ENCODE results near the gene IFNL1.

Gene IFNL1

DNA sequence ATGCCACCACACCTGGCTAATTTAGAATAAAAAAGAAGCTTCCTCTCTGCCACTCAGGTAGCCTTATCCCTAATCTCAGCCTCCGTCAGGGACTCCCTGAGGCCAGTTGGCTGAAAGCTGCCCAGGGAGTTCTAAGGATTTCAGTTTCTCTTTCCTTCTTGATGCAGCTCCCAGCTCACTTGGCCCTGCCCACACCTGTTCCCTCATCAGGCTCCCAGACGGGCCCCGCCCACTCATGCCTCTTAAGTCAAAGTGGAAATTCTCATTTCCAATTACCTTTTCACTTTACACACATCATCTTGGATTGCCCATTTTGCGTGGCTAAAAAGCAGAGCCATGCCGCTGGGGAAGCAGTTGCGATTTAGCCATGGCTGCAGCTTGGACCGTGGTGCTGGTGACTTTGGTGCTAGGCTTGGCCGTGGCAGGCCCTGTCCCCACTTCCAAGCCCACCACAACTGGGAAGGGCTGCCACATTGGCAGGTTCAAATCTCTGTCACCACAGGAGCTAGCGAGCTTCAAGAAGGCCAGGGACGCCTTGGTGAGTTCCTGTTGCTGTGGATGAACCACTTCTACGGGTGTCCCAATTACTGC, at the start of gene IFNL1:
IFNL1 (plus strand) TSS at position 353 of the 591 bp plus-strand sequence; CDS start at position 368, 15 bp downstream.
- peaks cover 55% of the 10 kb centered on the region for H3K27me3 Mint-ChIP-seq (ENCODE audit: low read depth, poor library complexity)
- DNase-seq, result no peak
- no peak within 1 kb of the TSS for H3K4me3 Mint-ChIP-seq
- TF ChIP-seq, protein P1, sequence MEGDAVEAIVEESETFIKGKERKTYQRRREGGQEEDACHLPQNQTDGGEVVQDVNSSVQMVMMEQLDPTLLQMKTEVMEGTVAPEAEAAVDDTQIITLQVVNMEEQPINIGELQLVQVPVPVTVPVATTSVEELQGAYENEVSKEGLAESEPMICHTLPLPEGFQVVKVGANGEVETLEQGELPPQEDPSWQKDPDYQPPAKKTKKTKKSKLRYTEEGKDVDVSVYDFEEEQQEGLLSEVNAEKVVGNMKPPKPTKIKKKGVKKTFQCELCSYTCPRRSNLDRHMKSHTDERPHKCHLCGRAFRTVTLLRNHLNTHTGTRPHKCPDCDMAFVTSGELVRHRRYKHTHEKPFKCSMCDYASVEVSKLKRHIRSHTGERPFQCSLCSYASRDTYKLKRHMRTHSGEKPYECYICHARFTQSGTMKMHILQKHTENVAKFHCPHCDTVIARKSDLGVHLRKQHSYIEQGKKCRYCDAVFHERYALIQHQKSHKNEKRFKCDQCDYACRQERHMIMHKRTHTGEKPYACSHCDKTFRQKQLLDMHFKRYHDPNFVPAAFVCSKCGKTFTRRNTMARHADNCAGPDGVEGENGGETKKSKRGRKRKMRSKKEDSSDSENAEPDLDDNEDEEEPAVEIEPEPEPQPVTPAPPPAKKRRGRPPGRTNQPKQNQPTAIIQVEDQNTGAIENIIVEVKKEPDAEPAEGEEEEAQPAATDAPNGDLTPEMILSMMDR (IDR thresholded peaks at IDR 0.05), result no peak
- no peaks in the 10 kb centered on the region for H3K9me3 Mint-ChIP-seq
- H3K4me1 Mint-ChIP-seq, result peaks cover 7% of the 10 kb centered on the region
- H3K36me3 Mint-ChIP-seq (ENCODE audit: low read depth), result no peaks in the 10 kb centered on the region
- H3K27ac Mint-ChIP-seq, result no peak within 1 kb of the TSS

DNA sequence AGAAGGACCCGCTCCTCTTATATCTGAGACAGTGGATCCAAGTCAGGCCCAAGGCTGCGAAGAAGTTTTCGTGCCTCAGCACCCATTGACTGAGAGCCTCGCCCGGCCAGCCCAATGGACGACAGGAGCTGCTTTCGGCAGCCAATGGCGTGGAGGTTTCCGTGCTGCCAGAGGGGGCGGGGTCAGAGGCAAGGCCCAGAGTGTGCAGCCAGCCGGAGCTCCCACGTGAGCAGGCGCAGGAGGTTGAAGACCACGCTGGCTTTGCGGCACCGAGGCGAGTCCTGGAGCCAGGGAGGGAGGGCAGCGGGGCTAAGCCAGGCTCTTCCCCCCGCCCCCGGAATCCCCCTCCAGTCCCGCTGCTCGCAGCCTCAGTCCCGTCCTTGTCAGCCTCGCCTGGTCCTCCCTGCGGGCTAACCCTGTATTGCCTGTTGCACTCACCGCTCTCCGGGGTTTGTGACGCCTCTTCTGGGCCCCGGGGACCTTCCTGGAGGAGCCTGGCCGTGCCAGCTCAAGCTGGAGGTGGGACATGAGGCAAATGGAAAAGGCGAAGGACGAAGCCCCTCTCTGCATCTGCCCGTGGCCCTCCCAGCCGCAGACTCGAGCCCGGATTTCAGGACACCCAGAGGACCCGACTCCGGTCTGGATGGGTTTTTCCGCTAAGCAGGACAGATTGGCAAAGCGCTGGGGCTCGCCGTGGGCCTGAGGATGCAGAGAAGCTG, 49.1 kb upstream of the IFNL1 start:
- peak; percentile 62 for DNase-seq
- no peak overlapping the region for H3K27ac Mint-ChIP-seq
- TF ChIP-seq, protein P1 (IDR thresholded peaks at IDR 0.05), result no peak
- peaks cover 84% of the 10 kb centered on the region for H3K27me3 Mint-ChIP-seq (ENCODE audit: low read depth, poor library complexity)
- H3K4me1 Mint-ChIP-seq, result peaks cover 7% of the 10 kb centered on the region
- no peaks in the 10 kb centered on the region for H3K9me3 Mint-ChIP-seq
- peak overlapping the region; percentile 18 for H3K4me3 Mint-ChIP-seq
- no peaks in the 10 kb centered on the region for H3K36me3 Mint-ChIP-seq (ENCODE audit: low read depth)

DNA sequence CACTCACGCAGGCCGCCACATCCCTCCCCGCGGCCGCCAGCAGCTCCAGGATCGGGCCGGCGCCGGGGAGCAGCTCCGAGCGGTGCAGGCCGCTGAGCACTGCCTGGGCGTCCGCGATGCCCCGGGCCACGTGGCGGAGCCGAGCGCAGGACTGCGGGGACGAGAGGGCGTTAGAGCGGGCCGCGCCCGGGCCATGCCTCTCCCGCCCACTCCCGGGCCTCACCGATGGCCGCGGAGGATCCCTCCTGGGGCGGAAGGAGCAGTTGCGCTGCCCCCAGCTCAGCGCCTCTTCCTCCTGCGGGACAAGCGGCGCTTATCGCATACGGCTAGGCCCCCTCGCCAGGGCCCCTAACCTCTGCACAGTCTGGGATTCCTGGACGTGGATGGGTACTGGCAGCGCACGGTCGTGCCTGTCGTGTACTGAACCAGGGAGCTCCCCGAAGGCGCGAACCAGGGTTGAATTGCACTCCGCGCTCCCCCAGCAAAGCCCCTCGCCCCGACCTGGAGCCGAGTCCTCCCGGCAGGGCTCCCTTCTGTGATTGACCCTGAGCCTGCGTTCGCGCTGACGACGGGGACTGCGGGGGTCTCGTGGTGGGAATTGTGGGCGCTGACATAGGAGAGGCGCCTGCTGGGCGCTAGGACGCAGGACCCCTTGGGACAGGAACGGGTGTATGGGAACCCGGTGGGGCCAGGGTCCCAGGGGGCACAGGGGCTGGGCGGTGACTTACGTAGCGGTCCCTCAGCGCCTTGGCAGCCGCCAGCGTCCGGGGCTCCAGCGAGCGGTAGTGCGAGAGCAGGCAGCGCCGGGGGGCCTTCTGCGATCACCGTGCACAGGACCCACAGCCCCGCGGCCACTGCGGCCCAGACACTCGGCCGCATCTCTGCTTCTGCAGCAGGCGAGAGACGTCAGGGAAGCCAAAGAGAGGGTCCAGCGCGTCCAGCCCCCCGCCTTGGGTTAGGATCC, 48.2 kb upstream of the IFNL1 start:
- DNase-seq, result peak; percentile 60
- Mint-ChIP-seq H3K9me3 (no peaks in the 10 kb centered on the region), H3K4me1 (peaks cover 7% of the 10 kb centered on the region), H3K4me3 (no peak overlapping the region), H3K36me3 (ENCODE audit: low read depth) (no peaks in the 10 kb centered on the region), H3K27me3 (ENCODE audit: low read depth, poor library complexity) (peaks cover 88% of the 10 kb centered on the region), H3K27ac (no peak overlapping the region)
- TF ChIP-seq, protein P1 (IDR thresholded peaks at IDR 0.05), result no peak

DNA sequence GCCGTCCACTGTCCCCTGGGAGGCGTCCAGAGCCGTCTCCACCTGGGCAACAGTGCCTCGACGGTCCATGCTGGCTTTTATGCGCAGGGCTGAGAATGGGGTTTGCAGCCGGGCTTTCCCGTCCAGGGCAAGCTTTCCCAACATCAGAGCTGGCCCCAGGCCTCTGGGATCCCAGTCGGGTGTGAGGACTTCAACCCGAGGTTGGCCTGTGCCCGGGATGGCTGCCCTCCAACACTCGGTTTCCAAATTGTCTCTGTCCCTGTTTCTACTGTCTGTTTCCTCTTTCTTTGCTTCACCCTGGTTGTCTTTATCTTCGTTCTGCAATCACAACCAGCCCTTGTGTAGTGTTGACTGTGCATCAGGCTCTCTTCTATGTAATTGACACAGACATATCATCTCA, 47.4 kb upstream of the IFNL1 start, which contains the start of gene IFNL4:
IFNL4 (minus strand) TSS at position 51 of the 400 bp plus-strand sequence.
- peak within 1 kb of the TSS; percentile 39 for H3K4me3 Mint-ChIP-seq

DNA sequence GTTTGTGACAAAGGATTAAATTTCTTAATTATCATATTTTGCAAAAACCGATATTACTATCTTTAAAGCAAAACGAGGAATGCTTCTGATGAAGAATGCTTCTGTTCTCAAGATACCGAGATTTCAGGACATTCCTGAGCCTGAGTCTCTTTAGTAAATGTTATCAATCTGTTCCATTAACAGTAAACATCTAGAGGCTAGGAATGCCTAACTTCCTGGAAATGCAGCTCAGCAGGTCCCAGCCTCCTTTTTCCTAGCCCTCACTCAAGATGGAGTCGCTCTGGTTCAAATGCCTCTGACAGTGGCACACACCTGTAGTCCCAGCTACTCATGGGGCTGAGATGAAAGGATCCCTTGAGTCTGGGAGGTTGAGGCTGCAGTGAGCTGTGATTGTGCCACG, 45.1 kb upstream of the IFNL1 start:
- no peak overlapping the region for H3K4me3 Mint-ChIP-seq
- no peaks in the 10 kb centered on the region for H3K9me3 Mint-ChIP-seq
- no peaks in the 10 kb centered on the region for H3K4me1 Mint-ChIP-seq
- DNase-seq, result no peak
- H3K27ac Mint-ChIP-seq, result no peak overlapping the region
- TF ChIP-seq, protein P1 (IDR thresholded peaks at IDR 0.05), result no peak
- peaks cover 85% of the 10 kb centered on the region for H3K27me3 Mint-ChIP-seq (ENCODE audit: low read depth, poor library complexity)
- H3K36me3 Mint-ChIP-seq (ENCODE audit: low read depth), result no peaks in the 10 kb centered on the region

More for the DNA sequence above, 47.4 kb upstream of the IFNL1 start, which contains the start of gene IFNL4:
- Mint-ChIP-seq H3K4me1 (no peaks in the 10 kb centered on the region), H3K36me3 (ENCODE audit: low read depth) (no peaks in the 10 kb centered on the region), H3K27ac (no peak within 1 kb of the TSS), H3K9me3 (no peaks in the 10 kb centered on the region), H3K27me3 (ENCODE audit: low read depth, poor library complexity) (peaks cover 89% of the 10 kb centered on the region)
- TF ChIP-seq, protein P1 (IDR thresholded peaks at IDR 0.05), result no peak
- no peak for DNase-seq
